HG02571 (cell line): ENCODE data around the gene STAG1.
"Not testable (repeated sequence)": the region's sequence is repeated elsewhere in the genome, so short reads cannot be mapped to it uniquely, and the experiment has no call there.

Source experiments
- ATAC-seq: cut with Tn5 transposase; IDR thresholded peaks from one replicate; pipeline ENCODE4 v1.9.1; 2021; ENCODE audit warnings: mild to moderate bottlenecking, moderate library complexity; ENCODE audit not compliant: unreplicated experiment

STAG1 gene

GRCh38 chr3:136343446-136343845 lies 408.7 kb downstream of the STAG1 start:
- no peak for ATAC-seq

- no peak for ATAC-seq
These were observed 415.7 kb downstream of the STAG1 start for GRCh38 chr3:136336329-136337100.

GRCh38 chr3:136334726-136335125 lies 417.5 kb downstream of the STAG1 start:
- ATAC-seq = not testable (repeated sequence)

- ATAC-seq = no peak
These were observed 418.0 kb downstream of the STAG1 start for GRCh38 chr3:136334209-136334608.

GRCh38 chr3:136332776-136333175 lies 419.4 kb downstream of the STAG1 start:
- no peak for ATAC-seq

GRCh38 chr3:136332302-136332701 lies 419.9 kb downstream of the STAG1 start:
- no peak for ATAC-seq

- ATAC-seq = no peak
These were observed 421.3 kb downstream of the STAG1 start for GRCh38 chr3:136330900-136331299.

- ATAC-seq = no peak
These were observed 422.6 kb downstream of the STAG1 start for GRCh38 chr3:136329593-136329992.

GRCh38 chr3:136327671-136328070 lies 424.5 kb downstream of the STAG1 start:
- ATAC-seq = no peak

- ATAC-seq = no peak
These were observed 425.9 kb downstream of the STAG1 start for GRCh38 chr3:136326316-136326715.

GRCh38 chr3:136311968-136312367 lies 440.2 kb downstream of the STAG1 start:
- no peak for ATAC-seq

- ATAC-seq = no peak
These were observed 440.9 kb downstream of the STAG1 start for GRCh38 chr3:136311261-136311660.

- no peak for ATAC-seq
These were observed 446.3 kb downstream of the STAG1 start for GRCh38 chr3:136305879-136306278.

GRCh38 chr3:136300444-136300843 lies 451.7 kb downstream of the STAG1 start:
- ATAC-seq = no peak

GRCh38 chr3:136297826-136298225 lies 454.4 kb downstream of the STAG1 start:
- no peak for ATAC-seq

GRCh38 chr3:136296960-136297359 lies 455.2 kb downstream of the STAG1 start:
- no peak for ATAC-seq

GRCh38 chr3:136294176-136294575 lies 458.0 kb downstream of the STAG1 start:
- no peak for ATAC-seq

- no peak for ATAC-seq
These were observed 458.9 kb downstream of the STAG1 start for GRCh38 chr3:136293279-136293678.

GRCh38 chr3:136292500-136292899 lies 459.7 kb downstream of the STAG1 start:
- no peak for ATAC-seq

GRCh38 chr3:136291302-136291701 lies 460.9 kb downstream of the STAG1 start:
- no peak for ATAC-seq
